Upper lobe of left lung (tissue), 6 donors: ENCODE measurements around the gene TOB1. TPM values are rescaled to one million over a fixed set of nuclear protein-coding genes. Genes with fewer than 3 reads are reported as not detected.

Source experiments
- ATAC-seq, 2 donors: fragments of 200-7000 bp; cut with Tn5 transposase; one replicate each; pipeline ENCODE4 v1.9.1; 2022; ENCODE audit warnings: mild to moderate bottlenecking in 2 of 2, moderate library complexity in 2 of 2; ENCODE audit not compliant: low FRiP score in 2 of 2
- DNase-seq, 2 donors: peaks; one replicate each; pipeline ENCODE4 v3.0.0-alpha.2; 2019 to 2020
- H3K27ac ChIP-seq, 4 donors: fragments of 200-600 bp; sonication (generic); one replicate each; pipeline ENCODE4 v1.5.1; 2016 to 2019
- H3K27me3 ChIP-seq, 4 donors: fragments of 200-600 bp; sonication (generic); one replicate each; pipeline ENCODE4 v1.5.1; 2017 to 2019
- H3K36me3 ChIP-seq, 4 donors: fragments of 200-600 bp; sonication (generic); one replicate each; pipeline ENCODE4 v1.5.1; 2016 to 2019
- H3K4me1 ChIP-seq, 4 donors: fragments of 200-600 bp; sonication (generic); one replicate each; pipeline ENCODE4 v1.5.1; 2018 to 2019
- H3K4me3 ChIP-seq, 4 donors: fragments of 200-600 bp; sonication (generic); one replicate each; pipeline ENCODE4 v1.5.1; 2017 to 2019; ENCODE audit warnings: mild to moderate bottlenecking in 2 of 4, moderate library complexity in 1 of 4
- H3K9me3 ChIP-seq, 4 donors: fragments of 200-600 bp; sonication (generic); one replicate each; pipeline ENCODE4 v1.5.1; 2018 to 2019
- CTCF ChIP-seq, 6 experiments: fragments of 450-650 bp in 4 of 6; fragments of 200-600 bp in 2 of 6; sonication (generic) in 2 of 6; IDR thresholded peaks; one replicate each; pipeline ENCODE4 v1.5.1; 2016 to 2019; ENCODE audit warnings: antibody characterized with exemption in 6 of 6
- EP300 ChIP-seq, 4 donors: sonication (generic); formaldehyde crosslinking; IDR thresholded peaks; one replicate each; pipeline ENCODE4 v1.5.1; 2017; ENCODE audit warnings: antibody characterized with exemption in 4 of 4, control low read depth in 2 of 4
- POLR2A ChIP-seq, 4 donors: fragments of 450-650 bp; IDR thresholded peaks; one replicate each; pipeline ENCODE4 v1.5.1; 2016 to 2017; ENCODE audit warnings: antibody characterized with exemption in 4 of 4, mild to moderate bottlenecking in 2 of 4
- POLR2AphosphoS5 ChIP-seq, 2 donors: sonication (generic); formaldehyde crosslinking; IDR thresholded peaks; one replicate each; pipeline ENCODE4 v1.5.1; 2017; ENCODE audit warnings: antibody characterized with exemption in 2 of 2
- WGBS, 2 donors: methylation state at CpG; one replicate each; pipeline ENCODE4 v1.1.5; 2017 to 2018; 5-methylcytosine and 5-hydroxymethylcytosine counted together
- total RNA-seq, 6 donors: library from RNA; depleted of rRNA in 4 of 6; stranded (reverse); fragments of >200 nt in 4 of 6; gene quantifications; one replicate each; pipeline versions ENCODE4 v1.1.0 to v1.2.1, GENCODE V29; 2016 to 2021
- donor health status: DM: no; HTN: no; CAD: no; lungs with moderate emphysema.
- donor health status: DM: no; HTN: yes; CAD: no; lungs with severe emphysema.

The TOB1 gene
- 10 to 100 TPM; 16.0 to 98.5 (median 53.5) TPM for total RNA-seq

GRCh38 chr17:50866261-50866949, at the start of gene TOB1:
Gene TOB1, minus strand, starts transcription at chr17:50866354. Its CDS starts 2,337 bp downstream, at chr17:50864017.
- Histone ChIP-seq H3K36me3 (peaks cover 5 to 20% (median 9%) of the 10 kb centered on the region in 4 donors), H3K4me3 (peak within 1 kb of the TSS; percentile 79 to 94 (median 90)), H3K27me3 (no peaks in the 10 kb centered on the region), H3K27ac (peak within 1 kb of the TSS; percentile 96 to 100 (median 100)), H3K4me1 (peaks cover 21 to 37% (median 29%) of the 10 kb centered on the region in 4 donors), H3K9me3 (no peaks in the 10 kb centered on the region)
- DNase-seq (peak; percentile 98 to 100), ATAC-seq (peak; percentile 94 to 96)
- WGBS, 2 donors = 0 to 1% methylated on average over 24 to 35 of the region's 75 CpGs
- TF ChIP-seq CTCF (IDR thresholded peaks at IDR 0.05) (peak in 2 of 6 experiments; percentile 15 to 16), POLR2AphosphoS5 (IDR thresholded peaks at IDR 0.05) (peak; percentile 100), EP300 (IDR thresholded peaks at IDR 0.05) (peak in 1 of 4 donors; percentile 93), POLR2A (IDR thresholded peaks at IDR 0.05) (peak; percentile 97 to 100 (median 100))

GRCh38 chr17:50914505-50915063, 48.4 kb upstream of the TOB1 start:
- H3K27me3 ChIP-seq = no peaks in the 10 kb centered on the region
- WGBS, 2 donors = 81 to 88% methylated on average over 10 to 11 of the region's 11 CpGs
- H3K27ac ChIP-seq = peak overlapping the region in 3 of 4 donors; percentile 51 to 78 (median 56)
- TF ChIP-seq CTCF (IDR thresholded peaks at IDR 0.05) (no peak), POLR2AphosphoS5 (IDR thresholded peaks at IDR 0.05) (no peak), EP300 (IDR thresholded peaks at IDR 0.05) (no peak), POLR2A (IDR thresholded peaks at IDR 0.05) (no peak)
- ATAC-seq = no peak
- H3K4me1 ChIP-seq = peaks cover 20 to 29% (median 26%) of the 10 kb centered on the region in 4 donors
- no peaks in the 10 kb centered on the region for H3K9me3 ChIP-seq
- no peaks in the 10 kb centered on the region for H3K36me3 ChIP-seq
- H3K4me3 ChIP-seq = no peak overlapping the region
- DNase-seq = no peak

- TF ChIP-seq POLR2AphosphoS5 (IDR thresholded peaks at IDR 0.05) (no peak), EP300 (IDR thresholded peaks at IDR 0.05) (no peak), POLR2A (IDR thresholded peaks at IDR 0.05) (no peak), CTCF (IDR thresholded peaks at IDR 0.05) (no peak)
- WGBS, 2 donors = 88 to 94% methylated on average over 2 of the region's 2 CpGs
- Histone ChIP-seq H3K4me3 (no peak overlapping the region), H3K4me1 (peaks cover 6 to 25% (median 23%) of the 10 kb centered on the region in 4 donors), H3K9me3 (no peaks in the 10 kb centered on the region), H3K36me3 (no peaks in the 10 kb centered on the region), H3K27ac (no peak overlapping the region), H3K27me3 (no peaks in the 10 kb centered on the region)
- DNase-seq = no peak
- ATAC-seq = no peak
Measured at GRCh38 chr17:50913120-50913519, 47.0 kb upstream of the TOB1 start.

- H3K36me3 ChIP-seq = no peaks in the 10 kb centered on the region
- H3K4me3 ChIP-seq = no peak overlapping the region
- TF ChIP-seq EP300 (IDR thresholded peaks at IDR 0.05) (no peak), CTCF (IDR thresholded peaks at IDR 0.05) (no peak), POLR2A (IDR thresholded peaks at IDR 0.05) (no peak), POLR2AphosphoS5 (IDR thresholded peaks at IDR 0.05) (no peak)
- H3K4me1 ChIP-seq = peaks cover 0 to 23% (median 19%) of the 10 kb centered on the region in 4 donors
- no peaks in the 10 kb centered on the region for H3K27me3 ChIP-seq
- no peak for ATAC-seq
- DNase-seq = no peak
- WGBS, 2 donors = 79 to 88% methylated on average over 2 to 4 of the region's 4 CpGs
- no peaks in the 10 kb centered on the region for H3K9me3 ChIP-seq
- peak overlapping the region in 1 of 4 donors; percentile 84 for H3K27ac ChIP-seq
Measured at GRCh38 chr17:50911890-50912289, 45.7 kb upstream of the TOB1 start.
